Astrocyte (in vitro differentiated cells and primary cell): ENCODE data around the gene SHQ1.
"Not testable (repeated sequence)": the region's sequence is repeated elsewhere in the genome, so short reads cannot be mapped to it uniquely, and the experiment has no call there.

ENCODE experiments used
- EZH2 ChIP-seq: IDR thresholded peaks from 2 replicates; pipeline ENCODE4 v1.6.1; 2012; ENCODE audit warnings: mild to moderate bottlenecking, low read length, inconsistent platforms; ENCODE audit not compliant: insufficient read depth
- TF ChIP-seq, protein P1 (sequence below): IDR thresholded peaks from 2 replicates; pipeline ENCODE4 v1.5.1; 2011; ENCODE audit warnings: low read depth, mild to moderate bottlenecking, inconsistent platforms, low read length, moderate library complexity; ENCODE audit not compliant: insufficient read depth

DNA sequence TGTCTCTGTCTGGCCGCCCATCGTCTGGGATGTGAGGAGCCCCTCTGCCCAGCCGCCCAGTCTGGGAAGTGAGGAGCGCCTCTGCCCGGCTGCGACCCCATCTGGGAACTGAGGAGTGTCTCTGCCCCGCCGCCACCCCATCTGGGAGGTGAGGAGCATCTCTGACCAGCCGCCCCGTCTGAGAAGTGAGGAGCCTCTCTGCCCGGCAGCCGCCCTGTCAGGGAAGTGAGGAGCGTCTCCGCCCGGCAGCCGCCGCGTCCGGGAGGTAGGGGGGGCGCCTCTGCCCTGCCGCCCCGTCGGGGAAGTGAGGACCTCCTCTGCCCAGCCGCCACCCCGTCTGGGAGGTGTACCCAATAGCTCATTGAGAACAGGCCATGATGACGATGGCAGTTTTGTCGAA lies 60.0 kb downstream of the SHQ1 start:
- TF ChIP-seq, protein P1, sequence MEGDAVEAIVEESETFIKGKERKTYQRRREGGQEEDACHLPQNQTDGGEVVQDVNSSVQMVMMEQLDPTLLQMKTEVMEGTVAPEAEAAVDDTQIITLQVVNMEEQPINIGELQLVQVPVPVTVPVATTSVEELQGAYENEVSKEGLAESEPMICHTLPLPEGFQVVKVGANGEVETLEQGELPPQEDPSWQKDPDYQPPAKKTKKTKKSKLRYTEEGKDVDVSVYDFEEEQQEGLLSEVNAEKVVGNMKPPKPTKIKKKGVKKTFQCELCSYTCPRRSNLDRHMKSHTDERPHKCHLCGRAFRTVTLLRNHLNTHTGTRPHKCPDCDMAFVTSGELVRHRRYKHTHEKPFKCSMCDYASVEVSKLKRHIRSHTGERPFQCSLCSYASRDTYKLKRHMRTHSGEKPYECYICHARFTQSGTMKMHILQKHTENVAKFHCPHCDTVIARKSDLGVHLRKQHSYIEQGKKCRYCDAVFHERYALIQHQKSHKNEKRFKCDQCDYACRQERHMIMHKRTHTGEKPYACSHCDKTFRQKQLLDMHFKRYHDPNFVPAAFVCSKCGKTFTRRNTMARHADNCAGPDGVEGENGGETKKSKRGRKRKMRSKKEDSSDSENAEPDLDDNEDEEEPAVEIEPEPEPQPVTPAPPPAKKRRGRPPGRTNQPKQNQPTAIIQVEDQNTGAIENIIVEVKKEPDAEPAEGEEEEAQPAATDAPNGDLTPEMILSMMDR, result not testable (repeated sequence)
- TF ChIP-seq EZH2, result not testable (repeated sequence)
